NCI-H446 treated with DMSO at 0.1 percent for 48 hours (cell line): ENCODE results near the gene HNRNPL.
"Not testable (repeated sequence)": the region's sequence is repeated elsewhere in the genome, so short reads cannot be mapped to it uniquely, and the experiment has no call there.

ENCODE experiments used
- DNase-seq: peaks from one replicate; lab custom pipeline; 2025; lab: John Stamatoyannopoulos, UW

The HNRNPL gene

GRCh38 chr19:38801359-38802095, 48.3 kb downstream of the HNRNPL start:
- no peak for DNase-seq

GRCh38 chr19:38800577-38801347, 49.0 kb downstream of the HNRNPL start:
- DNase-seq, result no peak

- DNase-seq, result no peak
Measured at GRCh38 chr19:38799104-38799503, 50.7 kb downstream of the HNRNPL start.

GRCh38 chr19:38797781-38798180, 52.0 kb downstream of the HNRNPL start:
- not testable (repeated sequence) for DNase-seq

- no peak for DNase-seq
Measured at GRCh38 chr19:38796154-38796553, 53.6 kb downstream of the HNRNPL start.

GRCh38 chr19:38795549-38795948, 54.2 kb downstream of the HNRNPL start:
- no peak for DNase-seq

GRCh38 chr19:38793671-38794070, 56.1 kb downstream of the HNRNPL start:
- no peak for DNase-seq

GRCh38 chr19:38793177-38793576, 56.6 kb downstream of the HNRNPL start:
- DNase-seq, result no peak

GRCh38 chr19:38792250-38793111, 57.3 kb downstream of the HNRNPL start:
- DNase-seq, result no peak

- DNase-seq, result not testable (repeated sequence)
Measured at GRCh38 chr19:38791451-38792064, 58.2 kb downstream of the HNRNPL start.

GRCh38 chr19:38790507-38791403, 59.0 kb downstream of the HNRNPL start:
- not testable (repeated sequence) for DNase-seq

- no peak for DNase-seq
Measured at GRCh38 chr19:38788478-38789243, 61.1 kb downstream of the HNRNPL start, which contains the start of gene LGALS7B. LGALS7B (plus strand) TSS chr19:38789200; CDS start chr19:38789227, 27 bp downstream.

GRCh38 chr19:38786572-38787265, 63.1 kb downstream of the HNRNPL start:
- DNase-seq, result no peak
